Skeletal muscle satellite cell (primary cell): Measurements from ENCODE around the gene FGF2.
"Not testable (repeated sequence)": the region's sequence is repeated elsewhere in the genome, so short reads cannot be mapped to it uniquely, and the experiment has no call there.

Source experiments
- H3K27me3 ChIP-seq: 2 replicates; pipeline ENCODE4 v1.7.0; 2013; ENCODE audit warnings: low read length; ENCODE audit not compliant: control insufficient read depth, insufficient read depth
- H3K36me3 ChIP-seq: 2 replicates; pipeline ENCODE4 v1.7.0; 2013; ENCODE audit warnings: mild to moderate bottlenecking, control low read depth, low read length; ENCODE audit not compliant: insufficient read depth
- H3K4me1 ChIP-seq: 2 replicates; pipeline ENCODE4 v1.7.0; 2013; ENCODE audit warnings: low read length; ENCODE audit not compliant: control insufficient read depth, insufficient read depth
- H3K4me2 ChIP-seq: 2 replicates; pipeline ENCODE4 v1.7.0; 2013; ENCODE audit warnings: mild to moderate bottlenecking, low read length
- H3K4me3 ChIP-seq: 2 replicates; pipeline ENCODE4 v1.7.0; 2013; ENCODE audit warnings: low read length
- H3K9ac ChIP-seq: 2 replicates; pipeline ENCODE4 v1.7.0; 2013; ENCODE audit warnings: mild to moderate bottlenecking, low read depth, low read length, moderate library complexity
- H3K9me3 ChIP-seq: replicated peaks from 2 replicates; pipeline ENCODE4 v1.7.0; 2013; ENCODE audit warnings: mild to moderate bottlenecking, control low read depth, low read length

Gene FGF2

GRCh38 chr4:122851568-122851967 lies 24.9 kb downstream of the FGF2 start:
- Histone ChIP-seq H3K4me3 (no peak overlapping the region), H3K27me3 (no peaks in the 10 kb centered on the region), H3K36me3 (peaks cover 8% of the 10 kb centered on the region), H3K9me3 (no peaks in the 10 kb centered on the region), H3K4me2 (no peak overlapping the region), H3K9ac (no peak overlapping the region), H3K4me1 (peaks cover 31% of the 10 kb centered on the region)

DNA sequence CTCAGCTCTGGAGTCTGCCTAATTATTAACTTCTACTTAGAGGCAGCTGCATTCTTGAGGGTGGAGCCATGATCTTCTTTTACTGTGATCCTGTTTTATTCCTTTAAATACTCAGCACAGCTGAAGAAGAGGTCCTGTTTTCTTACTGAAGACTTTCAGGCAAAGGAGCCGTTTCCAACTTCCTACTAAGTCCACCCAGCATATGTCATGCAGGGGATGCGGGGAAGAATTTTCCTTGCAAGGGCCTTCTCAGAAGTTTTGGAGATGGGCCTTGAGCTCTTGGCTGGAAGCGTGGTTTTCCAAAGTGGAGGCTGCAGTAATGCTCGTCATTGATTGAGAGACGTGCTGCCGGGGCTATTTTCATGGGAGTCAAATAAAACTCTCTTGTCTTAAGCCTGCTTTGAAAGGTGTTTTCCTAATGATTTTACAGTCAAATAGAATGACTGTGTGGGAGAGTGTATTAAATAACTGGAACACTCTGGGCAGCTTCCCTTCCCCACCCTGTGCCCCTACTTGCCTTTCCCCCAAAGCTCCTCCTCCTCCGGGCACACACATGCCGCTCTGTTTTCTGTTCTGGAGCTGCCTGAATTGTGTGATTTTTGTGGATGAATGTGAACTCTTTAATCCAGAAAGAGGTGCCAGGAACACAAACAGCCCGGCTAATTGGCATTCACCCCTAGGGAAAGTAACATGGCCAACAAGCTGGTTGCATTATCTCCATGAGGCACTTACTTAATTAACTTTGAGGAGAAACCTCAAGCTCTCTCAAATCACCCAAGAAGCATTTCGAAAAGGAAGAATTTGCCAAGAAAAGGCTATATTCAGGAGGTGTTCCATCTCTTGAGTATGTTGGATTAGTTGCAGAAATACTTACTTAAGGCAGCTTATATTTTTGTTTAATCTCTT lies 28.1 kb downstream of the FGF2 start:
- Histone ChIP-seq H3K36me3 (peaks cover 4% of the 10 kb centered on the region), H3K4me1 (peaks cover 34% of the 10 kb centered on the region), H3K9ac (peak overlapping the region; percentile 36)

DNA sequence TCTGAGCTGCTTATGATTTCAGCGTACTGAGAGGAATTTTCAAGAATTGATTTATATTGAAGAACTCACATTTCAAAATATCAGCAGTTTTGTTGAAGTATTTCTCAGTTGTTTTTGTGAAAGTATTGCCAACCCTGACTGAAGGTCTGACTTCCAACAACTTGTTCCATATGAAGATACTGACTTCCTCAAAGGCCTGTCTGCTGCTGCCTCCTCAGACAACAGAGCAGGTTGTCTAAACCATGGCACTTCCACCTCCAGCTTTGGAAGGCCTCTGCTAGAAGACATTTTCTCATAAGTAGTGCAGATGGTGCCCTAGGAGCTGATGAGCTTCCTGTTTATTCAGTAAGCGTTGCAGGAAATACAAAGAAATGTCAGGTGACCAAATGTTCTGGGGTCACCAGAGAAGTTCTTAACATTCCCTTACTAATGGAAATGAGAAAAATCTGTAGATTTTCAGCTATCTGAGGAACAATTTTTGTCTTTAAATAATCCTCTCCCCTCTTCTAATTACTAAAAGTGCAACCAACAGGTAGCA lies 28.8 kb downstream of the FGF2 start:
- no peak overlapping the region for H3K4me3 ChIP-seq
- peak overlapping the region; percentile 73 for H3K4me2 ChIP-seq
- H3K4me1 ChIP-seq: peaks cover 34% of the 10 kb centered on the region
- peak overlapping the region; percentile 36 for H3K9ac ChIP-seq
- H3K27me3 ChIP-seq: no peaks in the 10 kb centered on the region
- H3K36me3 ChIP-seq: peaks cover 6% of the 10 kb centered on the region
- no peaks in the 10 kb centered on the region for H3K9me3 ChIP-seq

More for the DNA sequence above, 28.1 kb downstream of the FGF2 start:
- H3K9me3 ChIP-seq: no peaks in the 10 kb centered on the region
- H3K4me3 ChIP-seq: peak overlapping the region; percentile 52
- peak overlapping the region; percentile 73 for H3K4me2 ChIP-seq
- H3K27me3 ChIP-seq: no peaks in the 10 kb centered on the region

GRCh38 chr4:122857160-122857559 lies 30.5 kb downstream of the FGF2 start:
- peaks cover 6% of the 10 kb centered on the region for H3K36me3 ChIP-seq
- H3K4me3 ChIP-seq: no peak overlapping the region
- no peaks in the 10 kb centered on the region for H3K27me3 ChIP-seq
- H3K9me3 ChIP-seq: no peaks in the 10 kb centered on the region
- H3K4me1 ChIP-seq: peaks cover 34% of the 10 kb centered on the region
- H3K9ac ChIP-seq: no peak overlapping the region
- H3K4me2 ChIP-seq: no peak overlapping the region

DNA sequence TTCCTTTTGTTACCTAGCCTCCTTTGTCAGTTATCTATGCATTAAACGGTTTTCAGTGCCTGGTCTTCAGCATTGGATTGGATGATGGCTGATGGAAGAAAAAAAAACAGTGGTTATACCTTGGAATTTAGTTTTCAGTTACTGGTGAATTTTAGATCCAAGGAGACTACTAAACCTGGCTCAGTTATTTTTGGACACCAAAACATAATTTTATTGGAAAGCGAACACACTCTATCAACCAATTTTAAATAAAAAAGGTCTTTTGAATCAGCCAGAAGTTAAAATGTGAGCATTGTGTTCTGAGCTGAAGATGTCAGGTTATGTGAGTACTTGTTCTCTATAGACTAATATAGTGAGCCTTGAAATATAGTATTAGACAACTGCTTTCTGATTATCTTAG lies 32.1 kb downstream of the FGF2 start:
- H3K4me2 ChIP-seq: no peak overlapping the region
- no peak overlapping the region for H3K9ac ChIP-seq
- peaks cover 6% of the 10 kb centered on the region for H3K36me3 ChIP-seq
- H3K4me3 ChIP-seq: no peak overlapping the region
- no peaks in the 10 kb centered on the region for H3K9me3 ChIP-seq
- H3K4me1 ChIP-seq: peaks cover 32% of the 10 kb centered on the region
- H3K27me3 ChIP-seq: no peaks in the 10 kb centered on the region

GRCh38 chr4:122861172-122861943 lies 34.7 kb downstream of the FGF2 start:
- peaks cover 20% of the 10 kb centered on the region for H3K4me1 ChIP-seq
- no peaks in the 10 kb centered on the region for H3K27me3 ChIP-seq
- H3K9ac ChIP-seq: no peak overlapping the region
- H3K36me3 ChIP-seq: peaks cover 17% of the 10 kb centered on the region
- no peaks in the 10 kb centered on the region for H3K9me3 ChIP-seq
- H3K4me2 ChIP-seq: no peak overlapping the region
- H3K4me3 ChIP-seq: no peak overlapping the region

DNA sequence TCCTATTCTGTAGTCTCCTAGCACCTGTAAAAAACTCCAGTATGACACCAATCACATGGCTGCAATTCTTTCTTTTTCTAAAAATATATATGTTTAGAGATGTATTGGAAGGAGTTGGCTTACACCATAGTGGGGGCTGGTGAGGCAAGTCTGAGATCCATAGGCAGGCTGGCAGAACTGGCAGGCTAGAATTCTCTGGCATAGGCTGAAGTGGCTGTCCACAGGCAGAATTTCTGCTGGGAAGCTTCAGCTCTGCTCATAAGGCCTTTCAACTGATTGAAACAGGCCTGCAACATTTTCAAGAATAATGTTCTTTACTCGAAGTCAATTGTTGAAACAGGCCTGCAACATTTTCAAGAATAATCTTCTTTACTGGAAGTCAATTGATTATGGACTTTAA lies 37.0 kb downstream of the FGF2 start:
- Histone ChIP-seq H3K4me3 (no peak overlapping the region), H3K4me1 (peaks cover 10% of the 10 kb centered on the region), H3K4me2 (no peak overlapping the region), H3K36me3 (peaks cover 25% of the 10 kb centered on the region), H3K27me3 (no peaks in the 10 kb centered on the region), H3K9me3 (no peaks in the 10 kb centered on the region), H3K9ac (no peak overlapping the region)

DNA sequence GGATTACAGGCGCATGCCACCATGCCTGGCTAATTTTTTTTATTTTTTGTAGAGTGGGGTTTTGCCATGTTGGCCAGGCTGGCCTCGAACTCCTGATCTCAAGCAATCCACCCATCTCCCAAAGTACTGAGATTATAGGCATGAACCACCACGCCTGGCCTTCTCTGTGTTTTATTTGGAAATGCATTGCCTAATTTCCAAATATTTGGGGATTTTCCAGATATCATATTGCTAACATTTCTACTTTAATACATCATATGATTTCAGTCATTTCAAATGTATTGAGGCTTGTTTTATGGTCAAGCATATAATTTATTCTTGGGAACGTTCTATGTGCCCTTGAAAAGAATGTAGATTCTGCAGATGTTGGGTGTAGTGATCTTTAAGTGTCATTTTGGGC lies 38.8 kb downstream of the FGF2 start:
- Histone ChIP-seq H3K4me3 (no peak overlapping the region), H3K4me2 (no peak overlapping the region), H3K9me3 (no peaks in the 10 kb centered on the region), H3K9ac (no peak overlapping the region), H3K27me3 (no peaks in the 10 kb centered on the region), H3K36me3 (peaks cover 19% of the 10 kb centered on the region), H3K4me1 (peaks cover 10% of the 10 kb centered on the region)

GRCh38 chr4:122868235-122868634 lies 41.6 kb downstream of the FGF2 start:
- H3K4me2 ChIP-seq, H3K4me3 ChIP-seq, H3K27me3 ChIP-seq, H3K9me3 ChIP-seq, H3K9ac ChIP-seq: not testable (repeated sequence)
- Histone ChIP-seq H3K36me3 (peaks cover 19% of the 10 kb centered on the region), H3K4me1 (peaks cover 15% of the 10 kb centered on the region)

GRCh38 chr4:122873146-122873545 lies 46.5 kb downstream of the FGF2 start:
- no peak overlapping the region for H3K9ac ChIP-seq
- H3K4me2 ChIP-seq: peak overlapping the region; percentile 73
- H3K9me3 ChIP-seq: no peaks in the 10 kb centered on the region
- peaks cover 22% of the 10 kb centered on the region for H3K36me3 ChIP-seq
- no peak overlapping the region for H3K4me3 ChIP-seq
- no peaks in the 10 kb centered on the region for H3K27me3 ChIP-seq
- H3K4me1 ChIP-seq: peaks cover 41% of the 10 kb centered on the region

DNA sequence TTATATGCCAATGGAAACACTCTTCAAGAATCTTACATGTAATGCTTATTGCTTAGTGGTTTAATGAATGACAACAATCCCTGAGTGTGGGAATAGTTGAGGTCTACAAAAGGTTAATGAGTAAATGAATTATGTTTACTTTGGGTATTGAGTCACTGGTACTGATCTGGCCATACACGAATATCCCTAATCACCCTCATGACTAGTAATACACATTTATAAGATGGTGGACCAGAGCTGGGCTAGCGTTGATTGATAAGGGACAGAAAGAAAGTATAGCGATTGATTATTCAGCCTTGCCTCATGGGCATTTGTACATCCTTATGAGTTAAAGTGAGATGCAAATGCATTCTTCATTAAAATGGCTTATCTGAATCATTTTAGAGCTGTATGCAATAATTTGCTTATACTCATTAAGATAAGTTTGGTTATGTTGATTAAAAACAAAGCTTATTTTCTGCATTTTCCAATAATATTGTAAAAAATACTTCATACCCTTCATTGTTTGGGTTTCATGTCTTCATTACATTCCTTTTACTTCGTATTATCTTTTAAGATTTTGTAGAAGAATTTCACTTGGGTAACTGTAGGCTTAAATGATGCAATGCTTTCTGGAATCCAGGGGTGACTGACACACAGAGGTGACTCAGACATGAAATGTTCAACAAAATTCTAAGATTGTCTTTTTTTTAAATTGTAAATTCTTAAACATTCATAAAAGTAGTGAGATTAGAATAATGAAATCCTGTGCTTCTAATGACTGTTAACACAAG lies 47.4 kb downstream of the FGF2 start:
- H3K9me3 ChIP-seq: no peaks in the 10 kb centered on the region
- peak overlapping the region; percentile 73 for H3K4me2 ChIP-seq
- H3K36me3 ChIP-seq: peaks cover 28% of the 10 kb centered on the region
- no peaks in the 10 kb centered on the region for H3K27me3 ChIP-seq
- peaks cover 47% of the 10 kb centered on the region for H3K4me1 ChIP-seq
- peak overlapping the region; percentile 15 for H3K4me3 ChIP-seq
- peak overlapping the region; percentile 56 for H3K9ac ChIP-seq
